Stimulated activated CD8-positive, alpha-beta memory T cell treated with anti-CD3 and anti-CD28 coated beads, Interleukin-4, amount 100 ng/mL, for 1 hour (primary cell): ENCODE results near the gene MPRIP.
"Not testable (repeated sequence)": the region's sequence is repeated elsewhere in the genome, so short reads cannot be mapped to it uniquely, and the experiment has no call there.

ENCODE experiments used
- DNase-seq, 2 donors: peaks; one replicate each; pipeline ENCODE4 v3.0.0-alpha.2; 2020; ENCODE audit warnings: low read depth in 2 of 2, low spot score in 1 of 2

MPRIP gene

GRCh38 chr17:17181666-17182597, 139.7 kb downstream of the MPRIP start:
- no peak for DNase-seq

GRCh38 chr17:17182598-17183136, 140.4 kb downstream of the MPRIP start:
- no peak for DNase-seq

- no peak for DNase-seq
Measured at GRCh38 chr17:17183744-17184143, 141.5 kb downstream of the MPRIP start.

DNA sequence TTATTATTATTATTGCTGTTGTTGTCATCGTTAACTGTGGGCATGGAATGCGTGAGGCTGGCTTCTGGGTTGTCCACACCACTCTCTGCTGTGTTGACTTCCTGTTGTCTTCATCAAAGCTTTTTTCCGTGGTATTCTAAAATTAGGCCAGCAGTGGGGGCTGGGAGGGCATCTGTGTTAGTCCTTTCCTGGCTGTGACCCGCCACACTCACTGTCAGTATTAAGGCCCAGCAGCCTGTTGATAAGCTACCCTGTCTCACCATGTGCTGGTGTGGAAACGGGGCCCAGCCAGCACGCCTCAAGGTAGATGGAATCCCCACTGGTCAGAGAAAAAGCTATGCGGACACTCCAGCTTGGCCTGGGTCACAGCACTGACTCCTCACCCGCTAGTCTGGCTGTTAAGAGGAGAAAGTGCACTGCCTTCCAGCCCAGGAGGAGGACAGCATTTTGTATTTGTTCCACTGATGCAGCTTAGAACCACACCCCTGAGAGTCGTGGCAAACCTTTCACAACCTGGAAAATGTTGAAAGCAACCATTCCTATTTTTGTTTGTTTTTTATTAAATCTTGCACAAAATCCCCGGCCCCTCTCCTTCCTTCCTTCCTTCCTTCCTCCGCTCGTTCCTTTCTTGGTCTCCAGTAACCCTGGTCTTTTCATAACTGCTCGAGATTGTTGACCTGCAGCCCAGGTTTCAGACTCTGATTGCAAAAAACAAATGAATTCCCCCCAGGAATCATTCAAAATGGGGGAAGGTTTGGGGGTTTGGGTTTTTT, 142.9 kb downstream of the MPRIP start:
- not testable (repeated sequence) for DNase-seq

GRCh38 chr17:17186051-17186450, 143.8 kb downstream of the MPRIP start:
- no peak for DNase-seq

GRCh38 chr17:17186551-17187505, 144.6 kb downstream of the MPRIP start:
- no peak for DNase-seq

GRCh38 chr17:17188586-17188985, 146.3 kb downstream of the MPRIP start:
- no peak for DNase-seq

DNA sequence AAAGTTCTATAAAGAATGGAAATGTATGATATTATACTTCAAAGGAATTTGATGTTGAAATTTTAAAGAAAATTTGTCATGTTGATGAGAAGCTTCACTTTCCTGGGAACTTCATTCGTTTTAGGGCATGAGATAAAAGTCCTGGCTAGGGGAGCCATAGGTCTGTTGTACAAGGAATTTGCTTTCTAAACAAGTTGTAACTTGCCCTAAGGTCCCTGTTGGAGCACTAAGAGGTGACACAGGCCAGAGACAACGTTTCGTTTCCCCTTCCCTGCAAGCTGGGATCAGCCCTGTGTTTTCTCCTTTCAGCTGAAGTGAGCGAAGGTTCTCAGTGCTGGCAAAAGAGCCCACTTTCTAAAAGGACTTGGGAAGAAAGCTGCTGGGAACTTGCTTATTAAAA, 147.3 kb downstream of the MPRIP start:
- no peak for DNase-seq

GRCh38 chr17:17190188-17190587, 147.9 kb downstream of the MPRIP start:
- no peak for DNase-seq

DNA sequence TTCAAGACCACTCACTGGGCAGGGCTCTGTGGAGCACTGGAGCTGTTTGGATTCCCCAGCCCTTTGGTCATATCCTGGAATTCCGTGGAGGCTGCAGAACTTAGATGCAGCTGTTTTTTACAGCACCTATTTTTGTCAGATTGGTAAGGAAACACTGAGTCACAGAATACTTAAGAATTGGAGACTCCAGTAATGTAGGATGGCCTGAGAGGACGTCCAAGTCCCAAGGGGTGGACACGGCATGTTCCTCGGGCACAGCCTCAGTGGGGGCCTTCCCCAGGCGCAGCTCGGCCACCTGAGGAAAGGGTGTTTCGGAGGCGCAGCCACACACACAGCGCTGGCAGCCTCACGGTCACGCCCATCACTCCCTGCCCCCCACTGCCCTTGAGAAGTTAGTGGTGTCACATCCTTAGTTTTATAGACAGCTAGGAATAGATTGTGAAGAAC, 149.1 kb downstream of the MPRIP start:
- no peak for DNase-seq

- no peak for DNase-seq
Measured at GRCh38 chr17:17191961-17192381, 149.7 kb downstream of the MPRIP start.

GRCh38 chr17:17195466-17195865, 153.2 kb downstream of the MPRIP start:
- DNase-seq: not testable (repeated sequence)

DNA sequence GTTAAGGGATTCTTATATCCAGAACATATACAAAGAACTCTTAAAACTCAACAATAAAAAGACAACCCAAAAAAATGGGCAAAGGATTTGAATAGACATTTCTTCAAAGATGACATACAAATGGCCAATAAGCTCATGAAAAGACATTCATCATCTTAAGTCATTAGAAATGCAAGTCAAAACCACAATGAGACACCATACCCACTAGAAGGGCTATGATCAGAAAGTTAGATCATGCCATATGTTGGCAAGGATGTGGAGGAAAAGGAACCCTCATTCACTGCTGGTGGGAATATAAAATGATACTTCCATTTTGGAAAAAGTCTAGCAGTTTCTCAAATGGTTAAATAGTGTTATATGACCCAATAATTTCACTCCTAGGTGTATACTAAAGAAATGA, 154.5 kb downstream of the MPRIP start:
- no peak for DNase-seq

GRCh38 chr17:17198281-17198680, 156.0 kb downstream of the MPRIP start:
- no peak for DNase-seq

- DNase-seq: no peak
Measured at GRCh38 chr17:17200311-17200710, 158.1 kb downstream of the MPRIP start.

DNA sequence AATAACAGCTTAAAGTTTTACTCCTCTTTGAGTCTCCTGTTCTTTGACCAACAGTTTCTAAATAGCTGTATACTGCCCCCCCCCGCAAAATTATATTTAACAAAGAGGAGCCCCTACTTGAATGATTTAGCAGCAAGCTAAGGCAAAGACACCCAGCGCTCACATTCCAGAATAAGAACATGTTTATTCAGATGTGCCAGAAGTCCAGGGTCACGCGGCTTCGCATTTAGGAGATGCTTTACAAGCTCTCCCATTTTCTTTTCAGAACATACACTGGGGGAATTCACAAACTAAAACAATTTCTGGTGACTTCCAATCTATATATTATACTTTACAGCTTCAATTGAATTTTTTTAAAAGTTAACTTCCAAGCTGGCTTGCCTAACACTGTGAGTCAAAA, 158.6 kb downstream of the MPRIP start:
- no peak for DNase-seq

DNA sequence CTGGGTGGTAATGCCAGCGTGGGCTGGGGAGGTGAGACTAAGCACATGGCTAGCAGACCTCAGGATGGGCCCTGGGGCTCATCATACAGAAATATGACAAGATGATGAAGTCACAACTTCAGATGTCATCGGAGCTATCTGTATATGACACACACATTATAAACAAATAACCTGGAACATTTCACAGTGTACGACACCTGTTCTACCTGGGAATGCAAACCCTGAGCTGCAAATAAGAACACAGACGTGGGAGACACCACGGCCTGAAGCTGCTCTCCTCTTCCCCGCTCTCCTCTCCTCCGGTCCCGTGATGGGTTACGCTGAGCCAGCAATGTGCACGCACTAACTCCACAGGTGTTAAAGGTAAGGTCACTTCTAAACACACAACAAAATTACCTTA, 159.0 kb downstream of the MPRIP start:
- no peak for DNase-seq

GRCh38 chr17:17201907-17202306, 159.7 kb downstream of the MPRIP start:
- no peak for DNase-seq

DNA sequence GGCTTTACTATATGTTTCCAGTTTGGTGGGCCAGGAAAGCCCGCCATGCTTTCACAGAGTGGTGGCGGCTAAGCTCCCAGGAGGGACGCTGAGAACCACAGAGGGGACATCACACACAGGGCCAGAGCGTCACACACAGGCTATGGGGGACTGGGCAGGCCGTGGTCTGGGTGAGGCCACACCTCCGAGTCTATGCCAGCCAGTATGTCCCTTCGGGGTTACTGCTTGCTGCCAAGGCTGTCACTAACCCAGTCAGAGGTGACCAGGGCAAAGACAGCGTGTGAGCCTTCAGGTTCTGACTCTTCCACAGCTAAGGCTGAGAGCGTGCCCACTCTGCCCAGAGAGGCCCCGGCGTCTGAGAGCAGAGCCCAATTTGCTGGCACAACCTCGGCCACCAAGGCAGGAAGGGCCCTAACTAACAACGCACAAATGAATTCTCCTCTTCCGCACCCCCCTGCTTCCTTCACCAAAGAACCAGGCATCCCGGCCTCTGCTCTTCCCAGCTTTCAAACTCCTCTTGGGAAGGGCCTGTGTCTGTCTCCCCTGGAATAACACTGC, 161.0 kb downstream of the MPRIP start:
- DNase-seq: no peak

- no peak for DNase-seq
Measured at GRCh38 chr17:17204041-17204591, 161.9 kb downstream of the MPRIP start.
